SK-N-SH (cell line): ENCODE results near the gene TSTD1. TPM values are rescaled to one million over a fixed set of nuclear protein-coding genes. Genes with fewer than 3 reads are reported as not detected.
A peak's percentile ranks its signal among the peaks of the same experiment; 100 is the strongest.

Experiments
- CTCF ChIA-PET: fragments of 300-600, 350-600 bp; formaldehyde crosslinking; extraction: SDS; loops from one replicate; lab custom pipeline; 2021; lab: Yijun Ruan, JAX
- POLR2A ChIA-PET: fragments of 350-600 bp; sonication (Branson Sonifier 250); formaldehyde crosslinking; extraction: SDS; loops from one replicate; lab custom pipeline; 2020; ENCODE audit warnings: antibody characterized with exemption, inconsistent platforms; lab: Yijun Ruan, JAX
- DNase-seq: peaks from one replicate; pipeline ENCODE4 v3.0.0; 2012
- H2AFZ ChIP-seq: fragments of 200-600 bp; sonication (generic); 2 replicates; pipeline ENCODE4 v1.8.1; 2016; ENCODE audit warnings: antibody characterized with exemption, mild to moderate bottlenecking, low read depth
- H3F3A ChIP-seq: fragments of 200-600 bp; sonication (generic); replicated peaks from 2 replicates; pipeline ENCODE3; 2016; ENCODE audit warnings: antibody characterized with exemption, mild to moderate bottlenecking; ENCODE audit not compliant: insufficient read depth
- H3K27ac ChIP-seq, 2 experiments: fragments of 200-500 bp in 1 of 2; fragments of 200-600 bp in 1 of 2; sonication (Bioruptor generic) in 1 of 2; sonication (generic), shearing (Covaris generic) in 1 of 2; 2 replicates each; pipeline versions ENCODE4 v1.5.1 to v1.6.1; 2014 to 2016; ENCODE audit warnings: low read depth in 2 of 2, inconsistent platforms in 1 of 2, low read length in 1 of 2, mild to moderate bottlenecking in 1 of 2, mixed read lengths in 1 of 2
- H3K27me3 ChIP-seq: fragments of 200-600 bp; sonication (generic), shearing (Covaris generic); 2 replicates; pipeline ENCODE4 v1.6.1; 2016; ENCODE audit warnings: mixed run types; ENCODE audit not compliant: insufficient read depth
- H3K36me3 ChIP-seq, 2 experiments: fragments of 200-500 bp in 1 of 2; fragments of 200-600 bp in 1 of 2; sonication (Bioruptor generic) in 1 of 2; sonication (generic) in 1 of 2; replicated peaks in 1 of 2; 2 replicates each; pipeline versions ENCODE3 to v1.5.1; 2014 to 2016; ENCODE audit warnings: low read length in 1 of 2, mild to moderate bottlenecking in 1 of 2; ENCODE audit not compliant: insufficient read depth in 2 of 2, control insufficient read depth in 1 of 2
- H3K4me1 ChIP-seq, 2 experiments: fragments of 200-500 bp in 1 of 2; fragments of 200-600 bp in 1 of 2; sonication (Bioruptor generic) in 1 of 2; sonication (generic), shearing (Covaris generic) in 1 of 2; 2 replicates each; pipeline versions ENCODE4 v1.5.1 to v1.6.1; 2014 to 2016; ENCODE audit warnings: low read depth in 1 of 2, low read length in 1 of 2, mixed run types in 1 of 2; ENCODE audit not compliant: insufficient read depth in 2 of 2, control insufficient read depth in 1 of 2
- H3K4me2 ChIP-seq: fragments of 200-600 bp; sonication (generic), shearing (Covaris generic); 2 replicates; pipeline ENCODE4 v1.6.1; 2017; ENCODE audit warnings: mixed run types
- H3K4me3 ChIP-seq, 2 experiments: fragments of 200-500 bp in 1 of 2; fragments of 200-600 bp in 1 of 2; sonication (Bioruptor generic) in 1 of 2; sonication (generic), shearing (Covaris generic) in 1 of 2; 2 replicates each; pipeline versions ENCODE4 v1.5.1 to v1.8.1; 2014 to 2016; ENCODE audit warnings: low read depth in 2 of 2, inconsistent platforms in 1 of 2, low read length in 1 of 2, mild to moderate bottlenecking in 1 of 2, mixed read lengths in 1 of 2, moderate library complexity in 1 of 2
- H3K79me2 ChIP-seq: fragments of 200-600 bp; sonication (generic); 2 replicates; pipeline ENCODE4 v1.8.1; 2017; ENCODE audit warnings: mild to moderate bottlenecking; ENCODE audit not compliant: insufficient read depth
- H3K9ac ChIP-seq: fragments of 200-600 bp; sonication (generic); 2 replicates; pipeline ENCODE4 v1.6.1; 2017; ENCODE audit warnings: mixed run types
- H3K9me2 ChIP-seq: fragments of 200-600 bp; sonication (generic); 2 replicates; pipeline ENCODE4 v1.6.1; 2017; ENCODE audit warnings: mixed run types
- H3K9me3 ChIP-seq: fragments of 200-600 bp; sonication (generic); 2 replicates; pipeline ENCODE4 v1.6.1; 2017; ENCODE audit warnings: mixed run types, mild to moderate bottlenecking, moderate library complexity
- H4K20me1 ChIP-seq: fragments of 200-600 bp; sonication (generic); 2 replicates; pipeline ENCODE4 v1.6.1; 2017; ENCODE audit warnings: mild to moderate bottlenecking, mixed run types; ENCODE audit not compliant: insufficient read depth
- ELF1 ChIP-seq: IDR thresholded peaks from 2 replicates; pipeline ENCODE4 v1.4.0; 2012
- EP300 ChIP-seq, 2 experiments: IDR thresholded peaks; 2 replicates each; pipeline versions ENCODE4 v1.4.0 to v1.6.1; 2012; ENCODE audit warnings: borderline replicate concordance in 1 of 2, low read depth in 1 of 2, low read length in 1 of 2
- EZH2phosphoT487 ChIP-seq: fragments of 200-600 bp; sonication (generic); IDR thresholded peaks from 2 replicates; pipeline ENCODE4 v1.6.1; 2017; ENCODE audit warnings: low read depth, mixed run types, mild to moderate bottlenecking, antibody characterized with exemption, moderate library complexity, borderline replicate concordance
- FOSL2 ChIP-seq: IDR thresholded peaks from 2 replicates; pipeline ENCODE4 v1.4.0; 2012; ENCODE audit warnings: low read depth, mild to moderate bottlenecking, moderate library complexity, borderline replicate concordance
- FOXJ3 ChIP-seq: sonication (generic); formaldehyde crosslinking; IDR thresholded peaks from 2 replicates; pipeline ENCODE4 v1.5.1; 2020; ENCODE audit warnings: mild to moderate bottlenecking, missing genetic modification reagents
- FOXM1 ChIP-seq: IDR thresholded peaks from 2 replicates; pipeline ENCODE4 v1.4.0; 2012; ENCODE audit warnings: low read depth, mild to moderate bottlenecking
- GATA2 ChIP-seq: sonication (generic); formaldehyde crosslinking; IDR thresholded peaks from 2 replicates; pipeline ENCODE4 v1.5.0; 2020; ENCODE audit warnings: mild to moderate bottlenecking, missing genetic modification reagents
- IRF3 ChIP-seq: fragments of 150-350 bp; IDR thresholded peaks from 2 replicates; pipeline ENCODE4 v1.6.1; 2016; ENCODE audit warnings: mild to moderate bottlenecking, low read depth, low read length
- JUND ChIP-seq: IDR thresholded peaks from 2 replicates; pipeline ENCODE4 v1.4.0; 2012
- MAX ChIP-seq: IDR thresholded peaks from 2 replicates; pipeline ENCODE4 v1.4.0; 2012; ENCODE audit warnings: low read depth
- MEF2A ChIP-seq: IDR thresholded peaks from 2 replicates; pipeline ENCODE4 v1.4.0; 2012; ENCODE audit warnings: low read depth, borderline replicate concordance
- MXI1 ChIP-seq: IDR thresholded peaks from 2 replicates; pipeline ENCODE4 v1.6.1; 2012; ENCODE audit warnings: mild to moderate bottlenecking, low read depth, low read length, improper control_type of control experiment
- NFIC ChIP-seq: IDR thresholded peaks from 2 replicates; pipeline ENCODE4 v1.4.0; 2012; ENCODE audit warnings: borderline replicate concordance
- NRF1 ChIP-seq: IDR thresholded peaks from 2 replicates; pipeline ENCODE4 v1.6.1; 2012; ENCODE audit warnings: low read depth, mild to moderate bottlenecking, low read length
- PBX3 ChIP-seq: IDR thresholded peaks from 2 replicates; pipeline ENCODE4; 2012
- POLR2AphosphoS5 ChIP-seq: IDR thresholded peaks from 2 replicates; pipeline ENCODE4 v1.6.1; 2012; ENCODE audit warnings: low read depth, low read length
- RAD21 ChIP-seq: IDR thresholded peaks from 2 replicates; pipeline ENCODE4 v1.6.1; 2012; ENCODE audit warnings: mild to moderate bottlenecking, low read length
- RCOR1 ChIP-seq: fragments of 150-350 bp; IDR thresholded peaks from 2 replicates; pipeline ENCODE4 v1.6.1; 2017; ENCODE audit warnings: antibody characterized with exemption, low read length
- RFX5 ChIP-seq: IDR thresholded peaks from 2 replicates; pipeline ENCODE4 v1.6.1; 2012; ENCODE audit warnings: mild to moderate bottlenecking, improper control_type of control experiment, low read length
- RXRA ChIP-seq: IDR thresholded peaks from 2 replicates; pipeline ENCODE4 v1.4.0; 2012; ENCODE audit warnings: low read depth, mild to moderate bottlenecking, borderline replicate concordance
- SMC3 ChIP-seq: IDR thresholded peaks from 2 replicates; pipeline ENCODE4 v1.6.1; 2012; ENCODE audit warnings: low read depth, low read length, improper control_type of control experiment
- TAF1 ChIP-seq: IDR thresholded peaks from 2 replicates; pipeline ENCODE4 v1.6.1; 2012; ENCODE audit warnings: low read depth, mild to moderate bottlenecking, low read length, moderate library complexity, borderline replicate concordance
- TCF12 ChIP-seq: IDR thresholded peaks from 2 replicates; pipeline ENCODE4 v1.4.0; 2012
- TEAD4 ChIP-seq: IDR thresholded peaks from 2 replicates; pipeline ENCODE4 v1.4.0; 2012; ENCODE audit warnings: mild to moderate bottlenecking, borderline replicate concordance; ENCODE audit not compliant: insufficient read depth
- USF1 ChIP-seq: IDR thresholded peaks from 2 replicates; pipeline ENCODE4 v1.4.0; 2012; ENCODE audit warnings: low read depth, borderline replicate concordance
- USF2 ChIP-seq: fragments of 150-350 bp; IDR thresholded peaks from 2 replicates; pipeline ENCODE4 v1.6.1; 2017; ENCODE audit warnings: antibody characterized with exemption, low read length, low read depth, borderline replicate concordance
- YY1 ChIP-seq: IDR thresholded peaks from 2 replicates; pipeline ENCODE4 v1.4.0; 2012; ENCODE audit warnings: low read depth, mild to moderate bottlenecking
- ZBTB33 ChIP-seq: IDR thresholded peaks from 2 replicates; pipeline ENCODE4 v1.4.0; 2012; ENCODE audit warnings: low read depth, borderline replicate concordance
- WGBS: methylation state at CpG from one replicate; pipeline ENCODE4 v1.1.6; 2017; ENCODE audit warnings: low lambda C conversion rate; 5-methylcytosine and 5-hydroxymethylcytosine counted together
- polyA plus RNA-seq, 3 experiments: library from polyadenylated mRNA; depleted of rRNA; stranded (reverse); fragments of >200 nt; gene quantifications; 2 replicates each; pipeline ENCODE4 v1.2.3, GENCODE V29; 2012

Gene TSTD1
- polyA plus RNA-seq, 1 of the 3 experiments (the other 2 are of a cell fraction), result 93.9 TPM

- Histone ChIP-seq H3K27ac (peak within 1 kb of the TSS; percentile 93 to 99), H3K4me2 (peak within 1 kb of the TSS; percentile 90), H3K9me2 (no peaks in the 10 kb centered on the region), H3F3A (peaks cover 5% of the 10 kb centered on the region), H3K9ac (peak within 1 kb of the TSS; percentile 76), H4K20me1 (no peaks in the 10 kb centered on the region), H3K36me3 (peaks cover 7 to 21% of the 10 kb centered on the region in 2 experiments), H3K4me1 (peaks cover 0 to 7% of the 10 kb centered on the region in 2 experiments; a peak in 2 of 4 replicates), H3K79me2 (peaks cover 22% of the 10 kb centered on the region), H3K27me3 (no peaks in the 10 kb centered on the region), H2AFZ (peak within 1 kb of the TSS; percentile 80), H3K9me3 (no peaks in the 10 kb centered on the region), H3K4me3 (peak within 1 kb of the TSS; percentile 69 to 75)
- DNase-seq, result peak; percentile 93
- CTCF ChIA-PET, result interaction anchor here (0.6 to 3.2 kb wide), 6 partner anchors 7 to 95 kb away, joined by 3 to 26 read pairs (median 4); partner anchors contain the start of gene TSTD1
- WGBS, result under 1% methylated on average over 25 of the region's 29 CpGs
- POLR2A ChIA-PET, result interaction anchor here (0.7 to 3.2 kb wide), 9 partner anchors 8 to 156 kb away, joined by 3 to 15 read pairs (median 5); partner anchors contain the start of genes DEDD, KLHDC9, NDUFS2 and NIT1
- no peak for TF ChIP-seq MEF2A
- 0 out of 2 replicates have a peak, but pooled peaks have one; percentile 32 for TF ChIP-seq GATA2 (CRISPR knock-in tag)
- TF ChIP-seq EZH2phosphoT487, result no peak
- TF ChIP-seq EP300 (IDR thresholded peaks at IDR 0.05; ENCODE audit: borderline replicate concordance in 1 of 2, low read depth in 1 of 2, low read length in 1 of 2), result no peak
- no peak for TF ChIP-seq MXI1
- TF ChIP-seq TEAD4, result 0 out of 2 replicates have a peak, but pooled peaks have one; percentile 21
- TF ChIP-seq POLR2AphosphoS5, result peak; percentile 91
- no peak for TF ChIP-seq NFIC
- no peak for TF ChIP-seq TCF12
- no peak for TF ChIP-seq JUND
- no peak for TF ChIP-seq ZBTB33
- no peak for TF ChIP-seq RCOR1
- no peak for TF ChIP-seq RFX5
- no peak for TF ChIP-seq USF2
- peak; percentile 90 for TF ChIP-seq ELF1
- no peak for TF ChIP-seq FOXJ3
- peak; percentile 12; the same call in 1 of the 2 replicates for TF ChIP-seq PBX3
- no peak for TF ChIP-seq SMC3
- TF ChIP-seq YY1, result peak; percentile 98
- TF ChIP-seq USF1, result no peak
- TF ChIP-seq NRF1, result peak; percentile 83
- no peak for TF ChIP-seq RXRA
- TF ChIP-seq FOSL2, result no peak
- TF ChIP-seq TAF1, result peak; percentile 91
- TF ChIP-seq FOXM1, result no peak
- TF ChIP-seq MAX, result peak; percentile 80
- TF ChIP-seq RAD21, result no peak
- no peak for TF ChIP-seq IRF3
Measured at GRCh38 chr1:161045736-161046604, 7.2 kb upstream of the TSTD1 start, which contains the start of gene USF1. Gene USF1, minus strand, starts transcription at chr1:161045977. Its CDS starts 2,702 bp downstream, at chr1:161043275.
